OCI-LY1 (cell line): ENCODE measurements around the gene ERAP2.

Experiments
- H2AFZ ChIP-seq: fragments of 200-600 bp; sonication (generic), shearing (Covaris generic); 2 replicates; pipeline ENCODE4 v1.6.0; 2014; ENCODE audit warnings: antibody characterized with exemption, mild to moderate bottlenecking, low read length
- H3F3A ChIP-seq: fragments of 200-600 bp; sonication (generic), shearing (Covaris generic); 2 replicates; pipeline ENCODE4 v1.6.0; 2014; ENCODE audit warnings: mild to moderate bottlenecking, antibody characterized with exemption, low read length, moderate library complexity; ENCODE audit not compliant: insufficient read depth
- H3K27ac ChIP-seq: fragments of 200-600 bp; sonication (generic); 2 replicates; pipeline ENCODE4 v1.5.1; 2014; ENCODE audit warnings: low read length, mixed run types, mild to moderate bottlenecking, low read depth; ENCODE audit not compliant: poor library complexity, severe bottlenecking
- H3K27me3 ChIP-seq: fragments of 200-600 bp; sonication (generic); 2 replicates; pipeline ENCODE4 v1.6.0; 2014; ENCODE audit warnings: antibody characterized with exemption, mild to moderate bottlenecking, low read length, moderate library complexity; ENCODE audit not compliant: insufficient read depth
- H3K36me3 ChIP-seq: fragments of 200-600 bp; sonication (generic); 2 replicates; pipeline ENCODE4 v1.6.1; 2014; ENCODE audit warnings: mild to moderate bottlenecking, antibody characterized with exemption, low read length, moderate library complexity, mixed read lengths; ENCODE audit not compliant: insufficient read depth
- H3K4me1 ChIP-seq: fragments of 200-600 bp; sonication (generic); 2 replicates; pipeline ENCODE4 v1.5.1; 2014; ENCODE audit warnings: mild to moderate bottlenecking, low read length, moderate library complexity; ENCODE audit not compliant: insufficient read depth, severe bottlenecking
- H3K4me2 ChIP-seq: fragments of 200-600 bp; sonication (generic), shearing (Covaris generic); 2 replicates; pipeline ENCODE4 v1.6.1; 2014; ENCODE audit warnings: low read length
- H3K4me3 ChIP-seq: fragments of 200-600 bp; sonication (generic); 2 replicates; pipeline ENCODE4 v1.5.1; 2014; ENCODE audit warnings: low read length, low read depth, mild to moderate bottlenecking, mixed read lengths; ENCODE audit not compliant: poor library complexity, severe bottlenecking
- H3K79me2 ChIP-seq: fragments of 200-600 bp; shearing (Covaris generic); 2 replicates; pipeline ENCODE4 v1.6.1; 2016; ENCODE audit warnings: mixed run types, low read length, mixed read lengths; ENCODE audit not compliant: insufficient read depth
- H3K9ac ChIP-seq: fragments of 200-600 bp; sonication (generic), shearing (Covaris generic); 2 replicates; pipeline ENCODE4 v1.6.1; 2014; ENCODE audit warnings: mild to moderate bottlenecking, low read length, mixed read lengths
- H3K9me2 ChIP-seq: fragments of 200-600 bp; sonication (generic), shearing (Covaris generic); 2 replicates; pipeline ENCODE4 v1.6.1; 2014; ENCODE audit warnings: low read depth, mild to moderate bottlenecking, low read length, mixed read lengths
- H3K9me3 ChIP-seq: fragments of 200-600 bp; shearing (Covaris generic); 2 replicates; pipeline ENCODE4 v1.6.1; 2014; ENCODE audit warnings: low read length, mixed read lengths
- H4K20me1 ChIP-seq: fragments of 200-600 bp; sonication (generic), shearing (Covaris generic); 2 replicates; pipeline ENCODE4 v1.6.0; 2016; ENCODE audit warnings: mild to moderate bottlenecking, low read length; ENCODE audit not compliant: insufficient read depth
- EZH2 ChIP-seq: fragments of 200-600 bp; sonication (generic), shearing (Covaris generic); IDR thresholded peaks from 2 replicates; pipeline ENCODE4 v1.8.0; 2017; ENCODE audit warnings: borderline replicate concordance, mixed run types, mild to moderate bottlenecking, antibody characterized with exemption, low read length, moderate library complexity, mixed read lengths
- TF ChIP-seq, protein P1 (sequence below): fragments of 200-600 bp; sonication (generic), shearing (Covaris generic); IDR thresholded peaks from 2 replicates; pipeline ENCODE4 v1.5.1; 2017; ENCODE audit warnings: mild to moderate bottlenecking, antibody characterized with exemption, low read length, moderate library complexity, mixed read lengths

ERAP2 gene

DNA sequence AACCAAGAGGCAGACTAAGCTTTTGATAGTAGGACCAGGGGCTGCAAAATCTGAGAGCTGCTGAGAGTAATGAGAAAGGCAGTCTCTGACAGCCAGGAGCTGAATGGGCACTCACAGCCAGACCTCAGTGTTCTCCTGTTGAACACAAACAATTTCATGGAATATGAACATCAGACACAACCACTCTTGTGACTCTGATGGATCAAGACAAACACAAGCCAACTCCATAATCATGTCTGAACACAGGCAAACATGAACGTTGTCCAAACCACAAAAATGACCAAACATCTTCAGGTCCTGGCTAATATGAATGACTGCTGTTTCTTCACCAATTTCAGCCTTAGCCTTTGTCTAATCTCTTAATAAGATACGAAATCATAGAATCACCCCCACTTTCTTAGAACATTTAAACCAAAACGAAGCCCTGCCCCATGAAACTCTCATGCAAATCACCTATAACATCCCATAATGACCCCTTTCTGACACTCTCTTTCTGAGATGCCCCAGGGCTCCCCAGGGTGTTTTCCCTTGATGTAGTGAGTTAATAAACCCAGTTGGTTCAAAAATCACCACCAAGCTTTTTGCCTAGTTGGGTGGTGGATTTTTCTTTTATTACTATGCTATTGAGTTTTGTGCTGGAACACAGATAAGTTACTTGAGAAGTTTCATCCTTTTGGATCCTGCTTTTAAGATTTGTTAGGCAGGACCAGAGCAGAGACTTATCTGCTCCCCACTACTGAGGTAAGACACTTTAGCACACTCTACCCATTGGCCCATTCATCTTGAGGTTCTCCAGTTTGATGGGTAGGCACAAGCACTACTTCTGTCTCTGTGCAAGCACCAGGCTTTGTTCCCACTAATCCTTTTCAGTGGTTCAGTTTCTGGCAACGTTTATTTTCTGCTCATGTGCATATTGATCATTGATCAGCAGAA, 5.9 kb upstream of the ERAP2 start:
- H3K27ac ChIP-seq = peak overlapping the region; percentile 82
- H3F3A ChIP-seq = peaks cover 7% of the 10 kb centered on the region
- peaks cover 61% of the 10 kb centered on the region for H3K4me1 ChIP-seq
- peak overlapping the region; percentile 12 for H3K4me3 ChIP-seq
- no peaks in the 10 kb centered on the region for H3K9me2 ChIP-seq
- peak overlapping the region; percentile 54 for H3K4me2 ChIP-seq
- TF ChIP-seq, protein P1, sequence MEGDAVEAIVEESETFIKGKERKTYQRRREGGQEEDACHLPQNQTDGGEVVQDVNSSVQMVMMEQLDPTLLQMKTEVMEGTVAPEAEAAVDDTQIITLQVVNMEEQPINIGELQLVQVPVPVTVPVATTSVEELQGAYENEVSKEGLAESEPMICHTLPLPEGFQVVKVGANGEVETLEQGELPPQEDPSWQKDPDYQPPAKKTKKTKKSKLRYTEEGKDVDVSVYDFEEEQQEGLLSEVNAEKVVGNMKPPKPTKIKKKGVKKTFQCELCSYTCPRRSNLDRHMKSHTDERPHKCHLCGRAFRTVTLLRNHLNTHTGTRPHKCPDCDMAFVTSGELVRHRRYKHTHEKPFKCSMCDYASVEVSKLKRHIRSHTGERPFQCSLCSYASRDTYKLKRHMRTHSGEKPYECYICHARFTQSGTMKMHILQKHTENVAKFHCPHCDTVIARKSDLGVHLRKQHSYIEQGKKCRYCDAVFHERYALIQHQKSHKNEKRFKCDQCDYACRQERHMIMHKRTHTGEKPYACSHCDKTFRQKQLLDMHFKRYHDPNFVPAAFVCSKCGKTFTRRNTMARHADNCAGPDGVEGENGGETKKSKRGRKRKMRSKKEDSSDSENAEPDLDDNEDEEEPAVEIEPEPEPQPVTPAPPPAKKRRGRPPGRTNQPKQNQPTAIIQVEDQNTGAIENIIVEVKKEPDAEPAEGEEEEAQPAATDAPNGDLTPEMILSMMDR = no peak
- no peak for TF ChIP-seq EZH2
- H3K79me2 ChIP-seq = no peaks in the 10 kb centered on the region
- H3K36me3 ChIP-seq = no peaks in the 10 kb centered on the region
- no peaks in the 10 kb centered on the region for H4K20me1 ChIP-seq
- H3K9ac ChIP-seq = peak overlapping the region; percentile 22; the same call in 1 of the 2 replicates
- no peak overlapping the region for H2AFZ ChIP-seq
- no peaks in the 10 kb centered on the region for H3K27me3 ChIP-seq
- no peaks in the 10 kb centered on the region for H3K9me3 ChIP-seq

DNA sequence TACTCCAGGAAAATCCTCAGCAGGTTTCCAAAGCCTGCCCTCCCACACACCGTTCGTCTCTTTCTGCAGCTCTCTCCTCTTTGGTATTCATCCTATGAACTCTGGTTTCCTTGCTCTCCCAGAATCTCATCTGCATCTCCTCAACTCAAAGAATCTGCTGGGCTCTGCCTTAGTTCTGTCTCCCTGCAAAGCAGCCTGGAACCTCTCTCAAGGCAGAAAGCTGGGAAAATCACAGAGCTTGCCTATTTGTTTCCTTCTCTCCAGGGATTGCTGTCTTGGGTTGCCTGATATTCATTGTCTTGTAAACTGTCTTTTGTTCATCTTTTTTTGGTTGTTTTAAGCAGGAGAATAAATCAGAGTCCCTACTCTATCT, 5.3 kb upstream of the ERAP2 start:
- Histone ChIP-seq H3F3A (peaks cover 7% of the 10 kb centered on the region), H3K27me3 (no peaks in the 10 kb centered on the region), H3K9ac (peak overlapping the region; percentile 22), H3K4me3 (peak overlapping the region; percentile 12), H3K9me2 (no peaks in the 10 kb centered on the region), H3K36me3 (no peaks in the 10 kb centered on the region), H3K27ac (peak overlapping the region; percentile 82), H3K4me1 (peaks cover 67% of the 10 kb centered on the region), H3K79me2 (no peaks in the 10 kb centered on the region), H3K9me3 (no peaks in the 10 kb centered on the region), H2AFZ (peak overlapping the region; percentile 88), H4K20me1 (no peaks in the 10 kb centered on the region), H3K4me2 (peak overlapping the region; percentile 54)
- TF ChIP-seq EZH2 = no peak
- TF ChIP-seq, protein P1 = no peak

DNA sequence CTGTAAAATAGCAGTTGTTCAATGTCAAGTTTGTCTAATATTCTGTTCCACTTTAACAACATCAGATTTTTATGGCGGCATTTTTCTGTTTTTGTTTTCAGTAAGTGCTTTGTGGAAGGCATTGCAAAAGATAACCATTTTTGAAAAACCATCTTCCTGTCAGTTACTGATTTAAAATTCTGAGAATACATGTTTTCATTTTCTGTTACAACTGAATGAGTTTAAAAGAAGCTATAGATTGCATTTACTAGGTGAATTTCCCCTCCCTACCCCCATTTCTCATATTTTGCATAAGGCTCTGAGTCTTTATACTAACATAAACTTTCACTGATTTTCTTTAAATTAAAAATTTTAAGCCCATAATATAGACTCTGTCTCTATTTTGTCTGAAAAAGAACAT, 4.6 kb upstream of the ERAP2 start:
- Histone ChIP-seq H3F3A (peaks cover 7% of the 10 kb centered on the region), H3K4me3 (peak overlapping the region; percentile 12), H3K9me2 (no peaks in the 10 kb centered on the region), H3K4me2 (peak overlapping the region; percentile 54), H3K27me3 (no peaks in the 10 kb centered on the region), H3K36me3 (no peaks in the 10 kb centered on the region), H3K79me2 (no peaks in the 10 kb centered on the region), H3K9me3 (no peaks in the 10 kb centered on the region), H3K4me1 (peaks cover 70% of the 10 kb centered on the region), H3K9ac (peak overlapping the region; percentile 22), H3K27ac (peak overlapping the region; percentile 82), H2AFZ (peak overlapping the region; percentile 66), H4K20me1 (no peaks in the 10 kb centered on the region)
- TF ChIP-seq EZH2 = no peak
- TF ChIP-seq, protein P1 = no peak
